Measurements from ENCODE around the gene SOX8.

DNA sequence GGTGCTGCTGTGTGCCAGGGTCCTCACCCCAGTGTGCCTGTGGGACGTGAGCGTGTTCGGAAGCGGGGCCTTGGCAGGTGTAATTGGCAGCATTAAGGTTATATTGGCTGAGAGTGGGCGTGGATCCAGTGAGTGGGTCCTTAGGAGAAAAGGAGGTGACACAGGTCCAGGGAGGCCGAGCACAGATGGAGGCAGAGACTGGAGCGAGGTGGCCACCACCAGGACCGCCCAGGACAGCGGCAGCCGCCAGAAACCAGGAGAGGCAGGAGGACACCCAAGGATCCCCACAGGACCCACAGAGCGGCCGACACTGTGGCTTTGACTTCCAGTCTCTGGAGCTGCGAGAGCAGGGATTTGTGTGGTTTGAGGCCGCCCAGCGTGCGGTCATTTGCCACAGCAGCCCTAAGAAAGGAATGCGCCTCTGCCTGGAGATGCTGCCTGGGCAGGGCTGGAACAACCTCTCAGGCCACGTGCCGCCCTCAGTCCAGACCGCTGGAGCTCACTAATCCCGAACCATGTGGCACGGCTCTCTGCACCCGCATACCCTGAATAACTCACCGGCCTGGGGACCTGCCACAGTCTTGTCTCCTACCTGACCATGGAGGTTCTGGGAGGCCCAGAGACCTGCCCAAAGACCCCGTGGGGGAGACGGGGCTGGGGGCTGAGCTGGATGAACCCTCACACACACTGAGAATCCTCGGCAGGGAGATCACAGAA, 45.4 kb downstream of the SOX8 start:
- TF ChIP-seq, protein P1, sequence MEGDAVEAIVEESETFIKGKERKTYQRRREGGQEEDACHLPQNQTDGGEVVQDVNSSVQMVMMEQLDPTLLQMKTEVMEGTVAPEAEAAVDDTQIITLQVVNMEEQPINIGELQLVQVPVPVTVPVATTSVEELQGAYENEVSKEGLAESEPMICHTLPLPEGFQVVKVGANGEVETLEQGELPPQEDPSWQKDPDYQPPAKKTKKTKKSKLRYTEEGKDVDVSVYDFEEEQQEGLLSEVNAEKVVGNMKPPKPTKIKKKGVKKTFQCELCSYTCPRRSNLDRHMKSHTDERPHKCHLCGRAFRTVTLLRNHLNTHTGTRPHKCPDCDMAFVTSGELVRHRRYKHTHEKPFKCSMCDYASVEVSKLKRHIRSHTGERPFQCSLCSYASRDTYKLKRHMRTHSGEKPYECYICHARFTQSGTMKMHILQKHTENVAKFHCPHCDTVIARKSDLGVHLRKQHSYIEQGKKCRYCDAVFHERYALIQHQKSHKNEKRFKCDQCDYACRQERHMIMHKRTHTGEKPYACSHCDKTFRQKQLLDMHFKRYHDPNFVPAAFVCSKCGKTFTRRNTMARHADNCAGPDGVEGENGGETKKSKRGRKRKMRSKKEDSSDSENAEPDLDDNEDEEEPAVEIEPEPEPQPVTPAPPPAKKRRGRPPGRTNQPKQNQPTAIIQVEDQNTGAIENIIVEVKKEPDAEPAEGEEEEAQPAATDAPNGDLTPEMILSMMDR (conservative IDR thresholded peaks at IDR 0.05; ENCODE audit: low read depth, low read length), result no peak
- TF ChIP-seq EZH2 (IDR thresholded peaks at IDR 0.05; ENCODE audit: borderline replicate concordance, low read depth, low read length, poor library complexity, severe bottlenecking), result no peak
